ENCODE data around the gene HHLA2. TPM values are rescaled to one million over a fixed set of nuclear protein-coding genes. Genes with fewer than 3 reads are reported as not detected.

The HHLA2 gene
- total and polyA plus RNA-seq, 12 donors: not detected

DNA sequence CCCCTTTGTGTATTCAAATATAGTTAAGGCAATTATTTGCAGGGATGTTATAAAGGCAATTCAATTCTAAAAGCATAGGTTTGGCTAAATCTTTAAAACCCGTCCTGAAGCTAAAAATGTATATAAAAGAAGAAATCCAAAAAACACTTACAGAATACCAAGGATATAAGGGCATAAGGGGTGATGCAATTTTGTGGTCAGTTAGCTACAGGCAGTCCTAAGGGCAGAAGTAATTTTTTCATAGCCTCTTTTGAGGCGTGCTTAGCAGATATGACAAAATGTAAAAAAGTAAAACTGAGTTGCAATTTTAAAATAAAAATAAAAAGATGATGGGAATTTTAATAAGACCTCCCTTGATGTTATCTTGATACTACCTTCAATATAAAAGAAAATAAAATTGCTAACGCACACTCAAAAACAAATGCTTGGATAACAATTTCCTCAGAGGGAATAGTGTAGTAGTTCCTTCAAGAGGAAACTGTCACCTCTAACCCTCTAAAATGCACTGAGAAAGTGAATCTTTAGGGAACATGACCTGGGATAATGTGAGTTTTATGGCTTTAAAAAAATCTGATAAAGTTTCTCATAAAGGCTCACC lies 109.8 kb downstream of the HHLA2 start:
- intact Hi-C loops (cut with DNase I): loop anchor here in 6 of 10 donors (2.0 to 10.0 kb wide), 4 partner anchors 467 to 501 kb away; no protein-coding TSS in a partner anchor
- no peak for TF ChIP-seq CTCF (IDR thresholded peaks at IDR 0.05)
- H3K27ac ChIP-seq: no peak overlapping the region
- peaks cover 0 to 3% (median 0%) of the 10 kb centered on the region in 7 donors for H3K27me3 ChIP-seq
- H3K4me1 ChIP-seq: peaks cover 0 to 7% (median 0%) of the 10 kb centered on the region in 9 donors
- H3K9me3 ChIP-seq: no peaks in the 10 kb centered on the region
- ATAC-seq (no peak), DNase-seq (no peak)
- 72 to 82% methylated on average over 3 of the region's 3 CpGs for WGBS, 2 donors
- no peak overlapping the region for H3K4me3 ChIP-seq
- no peaks in the 10 kb centered on the region for H3K36me3 ChIP-seq

- peak; percentile 31 to 70 (median 57) for TF ChIP-seq CTCF (IDR thresholded peaks at IDR 0.05)
- WGBS, 2 donors: 18 to 43% methylated on average over 7 of the region's 7 CpGs
- intact Hi-C loops (cut with DNase I): loop anchor here in 6 of 10 donors (2.0 to 10.0 kb wide), 4 partner anchors 468 to 501 kb away; no protein-coding TSS in a partner anchor
- Histone ChIP-seq H3K4me3 (no peak overlapping the region), H3K27me3 (peaks cover 0 to 3% (median 0%) of the 10 kb centered on the region in 7 donors), H3K27ac (no peak overlapping the region), H3K9me3 (no peaks in the 10 kb centered on the region), H3K4me1 (peaks cover 0 to 7% (median 0%) of the 10 kb centered on the region in 9 donors), H3K36me3 (no peaks in the 10 kb centered on the region)
- peak in 6 of 8 donors; percentile 63 to 85 (median 75) for ATAC-seq
- no peak for DNase-seq
These were observed 110.4 kb downstream of the HHLA2 start for GRCh38 chr3:108406661-108407206.

- no peaks in the 10 kb centered on the region for H3K36me3 ChIP-seq
- H3K4me3 ChIP-seq: no peak overlapping the region
- no peak for TF ChIP-seq CTCF (IDR thresholded peaks at IDR 0.05)
- no peak for DNase-seq
- no peak for ATAC-seq
- intact Hi-C loops (cut with DNase I): loop anchor here in 6 of 10 donors (2.0 to 10.0 kb wide), 4 partner anchors 469 to 499 kb away; no protein-coding TSS in a partner anchor
- H3K27ac ChIP-seq: no peak overlapping the region
- H3K4me1 ChIP-seq: peaks cover 0 to 7% (median 0%) of the 10 kb centered on the region in 9 donors
- WGBS, 2 donors: 61 to 73% methylated on average over 3 of the region's 3 CpGs
- H3K9me3 ChIP-seq: no peaks in the 10 kb centered on the region
- peaks cover 0 to 3% (median 0%) of the 10 kb centered on the region in 7 donors for H3K27me3 ChIP-seq
These were observed 111.5 kb downstream of the HHLA2 start for GRCh38 chr3:108407886-108408285.

- no peaks in the 10 kb centered on the region for H3K36me3 ChIP-seq
- TF ChIP-seq CTCF (IDR thresholded peaks at IDR 0.05): no peak
- peaks cover 0 to 7% (median 0%) of the 10 kb centered on the region in 9 donors for H3K4me1 ChIP-seq
- ATAC-seq (no peak), DNase-seq (no peak)
- 93 to 95% methylated on average over 7 of the region's 7 CpGs for WGBS, 2 donors
- H3K27ac ChIP-seq: no peak overlapping the region
- H3K27me3 ChIP-seq: peaks cover 0 to 3% (median 0%) of the 10 kb centered on the region in 7 donors
- no peak overlapping the region for H3K4me3 ChIP-seq
- H3K9me3 ChIP-seq: no peaks in the 10 kb centered on the region
- intact Hi-C loops (cut with DNase I): loop anchor here in 4 of 10 donors (5.0 to 10.0 kb wide), 3 partner anchors 472 to 498 kb away; no protein-coding TSS in a partner anchor
These were observed 112.8 kb downstream of the HHLA2 start for GRCh38 chr3:108408883-108409799.

Measured in heart right ventricle (tissue), 16 donors.